ENCODE data around the gene FOXJ3.

Gene FOXJ3

DNA sequence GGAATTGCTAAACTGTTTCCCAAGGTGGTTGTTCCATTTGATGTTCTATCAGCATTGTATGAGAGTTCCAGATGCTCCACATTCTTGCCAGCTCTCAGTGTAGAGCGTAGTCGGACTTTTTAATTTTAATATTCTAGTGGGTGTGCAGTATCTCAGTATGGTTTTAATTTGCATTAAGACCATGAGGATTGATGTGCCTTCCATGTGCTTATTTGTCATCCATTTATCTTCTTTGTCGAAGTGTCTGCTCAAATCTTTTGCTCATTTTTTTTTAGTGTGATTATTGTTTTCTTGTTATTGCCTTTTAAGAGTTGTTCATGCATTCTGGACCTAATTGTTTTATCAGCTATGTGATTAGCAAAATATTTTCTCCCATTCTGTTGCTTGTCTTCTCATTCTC lies 195.6 kb downstream of the FOXJ3 start:
- DNase-seq, result no peak

DNA sequence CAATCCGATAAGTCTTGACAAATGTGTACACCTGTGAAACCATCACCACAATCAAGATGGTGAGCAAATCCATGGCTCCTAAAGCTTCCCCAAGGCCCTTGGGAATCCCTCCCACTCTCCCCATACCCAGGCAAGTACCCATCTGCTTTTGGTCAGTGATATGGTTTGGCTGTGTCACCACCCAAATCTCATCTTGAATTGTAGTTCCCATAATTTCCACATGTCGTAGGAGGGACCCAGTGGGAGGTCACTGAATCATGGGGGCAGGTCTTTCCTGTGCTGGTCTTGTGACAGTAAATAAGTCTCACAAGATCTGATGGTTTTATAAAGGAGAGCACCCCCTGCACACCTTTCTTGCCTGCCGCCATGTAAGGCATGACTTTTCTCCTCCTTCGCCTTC lies 196.4 kb downstream of the FOXJ3 start:
- no peak for DNase-seq

DNA sequence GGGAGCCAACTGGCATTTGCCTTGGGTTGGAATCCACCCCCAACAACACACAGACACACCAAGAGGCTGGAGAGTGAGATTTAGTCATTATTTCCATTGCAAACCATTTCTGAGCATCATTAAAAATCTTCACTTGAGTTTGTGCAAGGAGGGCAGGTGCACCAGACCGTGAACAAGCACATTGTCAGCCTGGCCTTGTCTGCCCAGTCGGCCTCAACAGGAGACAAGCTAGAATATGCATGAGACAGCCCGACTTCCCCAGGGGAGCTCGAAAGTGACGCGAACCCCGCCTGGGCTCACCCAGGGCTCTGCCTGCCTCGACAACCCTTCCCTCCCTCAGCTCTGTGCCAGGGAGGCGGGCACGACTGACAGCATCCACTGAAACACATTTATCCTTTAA lies 197.3 kb downstream of the FOXJ3 start:
- no peak for DNase-seq

DNA sequence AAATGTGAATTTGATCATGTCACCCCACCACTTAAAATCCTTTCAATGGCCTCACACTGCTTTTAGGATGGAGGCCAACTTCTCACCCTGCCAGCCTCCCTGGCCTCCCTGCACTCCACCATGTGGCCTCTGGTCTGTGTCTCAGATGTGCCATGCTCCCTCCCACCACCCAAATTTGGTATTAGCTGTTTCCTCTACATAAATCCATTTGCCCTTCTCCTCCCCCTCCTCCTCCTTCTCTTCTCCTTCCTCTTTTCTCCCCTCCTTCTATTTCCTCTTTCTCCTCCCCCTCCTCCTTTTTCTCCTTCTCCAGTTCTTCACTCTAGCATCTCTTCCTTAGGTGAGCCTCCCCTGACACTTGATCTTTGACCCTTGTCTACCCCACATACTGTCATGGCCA lies 198.6 kb downstream of the FOXJ3 start:
- DNase-seq, result no peak

DNA sequence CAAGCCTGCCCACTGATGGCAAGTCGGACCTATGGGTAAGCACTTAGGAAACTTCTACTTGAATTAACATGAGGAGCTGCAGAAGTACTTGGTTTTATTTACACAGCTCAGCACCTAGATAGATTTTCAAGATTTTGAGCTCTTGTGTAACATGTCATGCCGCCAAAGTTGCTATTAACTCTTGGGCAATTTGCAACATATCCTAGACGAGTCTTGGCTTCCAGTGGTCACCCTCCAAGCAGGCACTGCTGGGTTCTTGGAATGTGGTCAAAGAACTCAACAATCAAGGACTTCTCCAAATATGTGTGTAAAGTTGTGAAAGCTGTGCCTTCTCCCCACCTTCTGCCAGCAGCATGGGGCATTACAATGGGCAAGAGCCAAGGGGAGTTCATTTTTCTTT lies 199.6 kb downstream of the FOXJ3 start:
- DNase-seq, result no peak

DNA sequence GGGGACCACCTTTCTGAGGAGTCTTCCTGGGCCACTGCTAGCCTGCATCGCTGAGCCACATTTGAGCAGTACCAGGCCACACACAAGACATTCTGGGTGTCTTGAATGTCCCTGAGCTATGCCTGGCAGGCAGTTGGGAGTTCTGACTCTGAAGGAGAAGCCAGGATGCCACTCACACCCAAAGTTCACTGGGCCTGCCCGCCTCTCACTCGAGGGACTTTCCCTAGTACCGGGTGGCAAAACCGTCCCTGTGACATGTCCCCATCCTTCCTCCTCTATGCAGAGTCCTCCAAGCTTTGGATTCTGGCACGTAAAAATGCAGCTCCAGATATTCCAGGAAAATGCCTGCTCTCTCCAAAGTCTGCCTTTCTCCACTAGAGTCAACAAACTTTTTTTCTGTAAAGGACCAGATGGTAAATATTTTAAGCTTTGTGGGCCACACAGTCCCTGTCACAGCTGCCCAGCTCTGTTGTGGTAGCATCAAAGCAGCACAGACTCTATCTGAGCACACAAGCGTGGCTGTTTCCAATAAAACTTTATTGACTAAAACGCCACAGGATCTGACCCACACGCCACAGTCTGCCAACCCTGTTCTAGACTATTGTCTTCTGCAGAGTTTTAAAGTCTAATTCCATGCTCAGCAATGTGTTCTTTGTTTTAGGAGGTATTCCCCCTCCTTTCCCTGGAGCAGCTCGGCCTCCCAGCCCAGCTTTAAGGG lies 201.1 kb downstream of the FOXJ3 start:
- no peak for DNase-seq

DNA sequence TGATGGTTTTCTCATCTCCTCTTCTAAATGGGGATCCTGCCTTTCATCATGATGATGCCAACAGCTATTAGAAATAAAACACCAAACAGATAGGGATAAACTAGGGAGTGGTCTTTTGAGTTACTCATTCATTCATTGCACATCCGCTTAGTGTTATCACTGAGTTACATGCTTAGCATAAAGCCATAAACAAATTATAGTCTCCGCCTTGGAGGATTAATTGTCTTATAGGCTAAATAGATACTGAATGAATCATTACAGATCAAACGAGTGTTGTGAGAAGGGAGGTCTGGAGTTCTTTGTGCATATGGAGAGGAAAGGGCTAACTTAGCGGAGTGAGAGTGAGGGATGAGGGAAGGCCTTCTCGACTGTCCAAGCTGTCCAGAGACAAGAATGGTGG lies 201.6 kb downstream of the FOXJ3 start:
- DNase-seq, result no peak

DNA sequence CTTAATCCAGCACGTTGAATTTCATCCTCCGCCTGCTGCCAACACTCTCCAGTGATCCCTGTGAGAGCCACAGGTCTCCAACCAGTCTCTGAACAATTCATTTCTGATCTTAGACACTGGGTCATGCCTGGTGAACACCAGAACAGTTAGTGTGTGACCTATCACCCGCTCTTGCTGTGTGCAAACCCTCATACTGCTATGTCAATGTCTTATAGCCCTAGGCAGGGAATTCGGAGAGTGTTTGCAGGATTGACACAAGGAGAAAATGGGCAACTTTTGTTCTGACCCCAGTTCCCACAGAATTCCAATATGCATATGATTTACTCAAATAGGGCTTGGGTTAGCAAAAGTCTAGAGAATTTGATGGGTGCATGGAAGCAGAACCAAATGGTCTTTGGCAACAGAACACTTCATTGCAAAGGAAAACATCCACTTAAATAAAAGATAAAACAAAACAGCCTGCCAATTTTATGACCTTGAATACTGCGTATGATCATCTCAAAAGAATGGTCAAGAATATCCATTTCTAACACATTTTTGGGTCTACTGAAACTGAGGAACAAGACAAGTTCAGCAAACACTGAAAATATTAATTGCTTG lies 204.9 kb downstream of the FOXJ3 start:
- no peak for DNase-seq

DNA sequence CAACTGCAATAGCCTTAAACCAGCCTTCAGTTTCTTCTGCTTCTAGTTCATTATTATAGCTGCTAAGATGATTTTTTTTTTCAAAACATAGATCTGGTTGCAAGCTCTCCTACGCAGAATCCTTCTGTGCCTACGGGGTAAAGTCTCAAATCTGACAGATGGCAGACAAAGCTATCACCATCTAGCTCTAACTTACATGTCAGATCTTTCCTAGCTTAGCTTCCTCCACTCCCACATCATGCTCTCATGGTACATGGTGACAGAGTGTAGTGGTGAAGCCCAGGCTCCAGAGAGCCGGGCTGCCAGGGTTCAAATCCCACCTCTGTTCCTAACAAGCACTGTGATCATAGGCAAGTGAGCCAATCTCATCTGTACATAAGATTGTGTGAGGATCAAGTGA lies 206.1 kb downstream of the FOXJ3 start:
- DNase-seq, result no peak

DNA sequence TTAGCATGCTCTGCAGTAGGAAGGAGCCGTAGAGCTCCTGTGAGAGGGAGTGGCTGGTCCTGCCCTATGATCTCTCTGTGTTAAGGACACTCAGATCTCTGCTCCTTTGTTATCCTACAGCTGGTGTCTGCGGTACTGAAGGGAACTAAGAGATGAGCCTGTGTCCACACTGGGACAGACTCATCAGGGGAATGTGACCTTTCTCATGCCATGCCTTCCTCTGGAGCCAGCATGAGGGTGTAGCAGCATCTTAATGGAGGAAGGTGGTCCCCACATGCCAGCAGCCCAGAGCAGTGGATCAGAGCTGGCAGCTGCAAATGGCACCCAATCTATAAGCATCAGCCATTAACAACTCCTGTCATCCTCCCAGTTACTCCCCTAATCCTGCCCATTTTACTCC lies 206.5 kb downstream of the FOXJ3 start:
- no peak for DNase-seq

DNA sequence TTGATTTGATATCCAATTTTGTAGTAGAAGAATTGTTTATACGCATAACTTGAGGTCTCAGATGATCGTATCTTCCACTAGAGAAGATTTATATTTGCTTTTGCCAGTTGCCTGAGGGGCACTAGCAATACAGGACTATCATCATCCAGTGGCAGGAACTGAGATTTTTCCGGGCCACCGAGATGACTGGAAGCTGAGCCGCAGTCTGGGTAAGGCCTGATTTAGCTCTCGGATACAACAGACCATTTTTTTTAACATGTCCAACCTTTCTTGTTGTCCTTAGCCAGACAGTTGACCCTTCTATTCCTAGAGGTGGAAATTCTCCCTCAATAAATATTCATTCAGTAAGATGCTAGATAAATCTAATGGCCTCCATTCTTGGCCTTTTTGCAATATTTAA lies 207.3 kb downstream of the FOXJ3 start:
- DNase-seq, result no peak

All from DMS 273 treated with DMSO at 0.1 percent for 48 hours (cell line).